ENCODE results near the gene GAP43.

GRCh38 chr3:115626006-115626409 lies 2.7 kb downstream of the GAP43 start:
- TF ChIP-seq CTCF (IDR thresholded peaks at IDR 0.05) (no peak), POLR2A (IDR thresholded peaks at IDR 0.05) (no peak)
